H1 (cell line): ENCODE data around the gene TEX2. TPM values are rescaled to one million over a fixed set of nuclear protein-coding genes. Genes with fewer than 3 reads are reported as not detected.

Experiments
- CTCF ChIA-PET: fragments of 300-600 bp; sonication (Branson Sonifier 250); formaldehyde crosslinking; loops from one replicate; lab custom pipeline; 2021; ENCODE audit not compliant: partially characterized antibody; lab: Charles Lee
- POLR2A ChIA-PET: fragments of 300-600 bp; sonication (Branson Sonifier 250); formaldehyde crosslinking; loops from one replicate; lab custom pipeline; 2021; ENCODE audit warnings: inconsistent platforms; ENCODE audit not compliant: partially characterized antibody; lab: Charles Lee
- DNase-seq, 2 experiments: peaks; one replicate each; pipeline versions ENCODE4 v3.0.0 to v3.0.0-alpha.2; 2010 to 2022; ENCODE audit warnings: low spot score in 2 of 2, low read depth in 1 of 2, mixed read lengths in 1 of 2
- FAIRE-seq: peaks from 2 replicates; lab custom pipeline; 2011; peaks lifted over from hg19 to GRCh38; lab: Jason Lieb, UNC
- H2AFZ ChIP-seq: 2 replicates; pipeline ENCODE4 v1.8.1; 2012; ENCODE audit warnings: low read length, inconsistent platforms
- H2AK5ac ChIP-seq: 2 replicates; pipeline ENCODE4 v1.6.1; 2013; ENCODE audit warnings: low read depth, low read length
- H2BK120ac ChIP-seq: replicated peaks from 2 replicates; pipeline ENCODE3; 2013; ENCODE audit warnings: low read depth, low read length, inconsistent platforms
- H2BK12ac ChIP-seq: 2 replicates; pipeline ENCODE4 v1.6.1; 2013; ENCODE audit warnings: low read depth, low read length
- H2BK15ac ChIP-seq: 2 replicates; pipeline ENCODE4 v1.6.1; 2013; ENCODE audit warnings: low read length
- H2BK20ac ChIP-seq: 2 replicates; pipeline ENCODE4 v1.6.1; 2013; ENCODE audit warnings: low read length
- H2BK5ac ChIP-seq: 2 replicates; pipeline ENCODE4 v1.6.1; 2013; ENCODE audit warnings: low read depth, low read length
- H3K14ac ChIP-seq: 2 replicates; pipeline ENCODE4 v1.6.1; 2013; ENCODE audit warnings: inconsistent platforms; ENCODE audit not compliant: insufficient read length
- H3K18ac ChIP-seq: 2 replicates; pipeline ENCODE4 v1.6.1; 2013; ENCODE audit warnings: low read length; ENCODE audit errors: extremely low read depth
- H3K23ac ChIP-seq: 2 replicates; pipeline ENCODE4 v1.6.1; 2013; ENCODE audit warnings: inconsistent platforms; ENCODE audit not compliant: insufficient read length
- H3K23me2 ChIP-seq: 2 replicates; pipeline ENCODE4 v1.6.1; 2013; ENCODE audit warnings: low read depth, low read length
- H3K27ac ChIP-seq: 2 replicates; pipeline ENCODE4 v1.6.1; 2011; ENCODE audit warnings: low read depth, low read length, inconsistent platforms
- H3K27me3 ChIP-seq, 4 experiments: replicated peaks in 1 of 4; 1 replicate in 1 of 4; 2 replicates in 3 of 4; pipeline versions ENCODE4 v1.6.1 to v1.8.1; 2011 to 2013; ENCODE audit warnings: low read length in 3 of 4, mild to moderate bottlenecking in 3 of 4, inconsistent platforms in 2 of 4, mixed read lengths in 2 of 4, moderate library complexity in 1 of 4; ENCODE audit not compliant: control insufficient read depth in 3 of 4, insufficient read depth in 3 of 4; ENCODE audit errors: extremely low read depth in 1 of 4
- H3K36me3 ChIP-seq, 4 experiments: 2 replicates each; pipeline versions ENCODE4 v1.6.1 to v1.8.1; 2011 to 2013; ENCODE audit warnings: mild to moderate bottlenecking in 4 of 4, low read length in 3 of 4, moderate library complexity in 2 of 4, control low read depth in 1 of 4, inconsistent platforms in 1 of 4; ENCODE audit not compliant: insufficient read depth in 4 of 4, control insufficient read depth in 2 of 4
- H3K4ac ChIP-seq: replicated peaks from 2 replicates; pipeline ENCODE3; 2013; ENCODE audit warnings: low read length, low read depth, mixed read lengths, inconsistent platforms; ENCODE audit not compliant: insufficient read length
- H3K4me1 ChIP-seq, 4 experiments: replicated peaks in 1 of 4; 1 replicate in 1 of 4; 2 replicates in 3 of 4; pipeline versions ENCODE4 v1.6.1 to v1.8.1; 2011 to 2013; ENCODE audit warnings: low read length in 3 of 4, inconsistent platforms in 2 of 4, mixed read lengths in 1 of 4; ENCODE audit not compliant: insufficient read depth in 4 of 4, control insufficient read depth in 3 of 4
- H3K4me2 ChIP-seq, 2 experiments: 2 replicates each; pipeline versions ENCODE4 v1.6.1 to v1.8.1; 2011 to 2013; ENCODE audit warnings: low read depth in 2 of 2, low read length in 2 of 2, control low read depth in 1 of 2, inconsistent platforms in 1 of 2, mild to moderate bottlenecking in 1 of 2; ENCODE audit not compliant: insufficient read depth in 1 of 2
- H3K4me3 ChIP-seq, 4 experiments: fragments of 200-600, 300-600 bp in 1 of 4; sonication (generic), shearing (Covaris generic), sonication (Bioruptor Twin) in 1 of 4; 2 replicates each; pipeline versions ENCODE4 v1.5.1 to v1.8.1; 2011 to 2016; ENCODE audit warnings: low read length in 4 of 4, low read depth in 3 of 4, control low read depth in 2 of 4, inconsistent platforms in 2 of 4, mild to moderate bottlenecking in 2 of 4, mixed read lengths in 1 of 4, moderate library complexity in 1 of 4; ENCODE audit not compliant: insufficient read depth in 2 of 4; ENCODE audit errors: extremely low read depth in 1 of 4
- H3K56ac ChIP-seq: replicated peaks from 2 replicates; pipeline ENCODE3; 2013; ENCODE audit warnings: low read depth, mild to moderate bottlenecking, mixed read lengths, low read length, inconsistent platforms; ENCODE audit not compliant: insufficient read length
- H3K79me1 ChIP-seq: 2 replicates; pipeline ENCODE4 v1.6.1; 2013; ENCODE audit warnings: low read depth, low read length, control low read depth
- H3K79me2 ChIP-seq, 2 experiments: 2 replicates each; pipeline versions ENCODE4 v1.6.1 to v1.8.1; 2012 to 2013; ENCODE audit warnings: low read length in 2 of 2, mild to moderate bottlenecking in 2 of 2, inconsistent platforms in 1 of 2; ENCODE audit not compliant: insufficient read depth in 2 of 2, control insufficient read depth in 1 of 2
- H3K9ac ChIP-seq, 4 experiments: replicated peaks in 1 of 4; 1 replicate in 1 of 4; 2 replicates in 3 of 4; pipeline versions ENCODE4 v1.6.1 to v1.8.1; 2011 to 2013; ENCODE audit warnings: low read depth in 3 of 4, low read length in 3 of 4, control low read depth in 2 of 4, mild to moderate bottlenecking in 2 of 4, moderate library complexity in 2 of 4, inconsistent platforms in 1 of 4; ENCODE audit errors: extremely low read depth in 1 of 4
- H3K9me3 ChIP-seq, 2 experiments: 2 replicates each; pipeline versions ENCODE4 v1.6.1 to v1.8.1; 2012 to 2013; ENCODE audit warnings: mild to moderate bottlenecking in 2 of 2, moderate library complexity in 2 of 2, control low read depth in 1 of 2, inconsistent platforms in 1 of 2, low read depth in 1 of 2, low read length in 1 of 2, mixed read lengths in 1 of 2; ENCODE audit not compliant: insufficient read depth in 2 of 2
- H4K20me1 ChIP-seq, 2 experiments: replicated peaks in 1 of 2; 2 replicates each; pipeline versions ENCODE3 to v1.8.1; 2011 to 2013; ENCODE audit warnings: inconsistent platforms in 2 of 2, low read length in 2 of 2, mild to moderate bottlenecking in 1 of 2; ENCODE audit not compliant: insufficient read depth in 2 of 2, control insufficient read depth in 1 of 2
- H4K5ac ChIP-seq: 2 replicates; pipeline ENCODE4 v1.6.1; 2013; ENCODE audit warnings: low read length, low read depth, mixed read lengths, inconsistent platforms; ENCODE audit not compliant: insufficient read length
- H4K8ac ChIP-seq: 2 replicates; pipeline ENCODE4 v1.8.0; 2013; ENCODE audit warnings: mild to moderate bottlenecking, moderate library complexity, low read length, inconsistent platforms; ENCODE audit not compliant: insufficient read depth; ENCODE audit errors: extremely low read depth
- H4K91ac ChIP-seq: replicated peaks from 2 replicates; pipeline ENCODE3; 2013; ENCODE audit warnings: low read length, mixed read lengths, inconsistent platforms; ENCODE audit not compliant: insufficient read length
- EZH2 ChIP-seq: fragments of 200-600 bp; sonication (generic); IDR thresholded peaks from 2 replicates; pipeline ENCODE4 v1.7.1; 2012; ENCODE audit warnings: low read depth, mild to moderate bottlenecking, moderate library complexity, low read length, inconsistent platforms; ENCODE audit not compliant: severe bottlenecking
- WGBS, 2 experiments: shearing (Covaris generic) in 1 of 2; methylation state at CpG; one replicate each; pipeline versions ENCODE4 v1.1.6 to v1.1.7; 2013 to 2015; ENCODE audit warnings: low lambda C conversion rate in 2 of 2, mixed read lengths in 2 of 2, inconsistent platforms in 1 of 2, low coverage in 1 of 2, missing lambda C conversion rate in 1 of 2; ENCODE audit not compliant: insufficient replicate concordance in 2 of 2, insufficient coverage in 1 of 2, insufficient read length in 1 of 2; ENCODE audit errors: extremely low coverage in 1 of 2, missing lambda C conversion rate in 1 of 2; 5-methylcytosine and 5-hydroxymethylcytosine counted together
- polyA plus RNA-seq, 7 experiments: library from polyadenylated mRNA; depleted of rRNA in 3 of 7; stranded (reverse) in 5 of 7; unstranded in 2 of 7; fragments of >200 nt in 5 of 7; fragments of 200-250 nt in 2 of 7; gene quantifications; 1 replicate in 5 of 7; 2 replicates in 1 of 7; 4 replicates in 1 of 7; pipeline versions ENCODE4 v1.2.1 to v1.2.3, GENCODE V29; 2011 to 2013; ENCODE audit warnings: missing spikeins in 2 of 7, mixed read lengths in 2 of 7
- total RNA-seq: library from RNA; stranded (reverse); fragmentation: NEBNext Ultra II Directional; extraction: Animal tissue kit (Norgen Biotek cat#: 25700); gene quantifications from 2 replicates; pipeline ENCODE4 v1.2.1, GENCODE V29; 2021

The TEX2 gene
- total and polyA plus RNA-seq, 2 of the 8 experiments (the other 6 are each of a cell fraction or from before 2014, with no cell fraction given), result 6.1 to 15.6 TPM

- DNase-seq (no peak), FAIRE-seq (no peak)
- Histone ChIP-seq H3K4me1 (no peaks in the 10 kb centered on the region), H3K36me3 (peaks cover 0 to 4% (median 3%) of the 10 kb centered on the region in 4 experiments; a peak in 5 of 8 replicates), H2BK120ac (no peak overlapping the region), H4K8ac (no peak overlapping the region), H2BK5ac (no peak overlapping the region), H2BK15ac (no peak overlapping the region), H3K4me2 (no peak overlapping the region), H4K5ac (no peak overlapping the region), H3K56ac (no peak overlapping the region), H2AK5ac (no peak overlapping the region), H3K4me3 (no peak overlapping the region), H3K23me2 (no peaks in the 10 kb centered on the region), H3K9ac (no peak overlapping the region), H2AFZ (no peak overlapping the region), H2BK12ac (no peak overlapping the region), H3K18ac (no peak overlapping the region), H3K27ac (no peak overlapping the region), H3K79me1 (no peaks in the 10 kb centered on the region), H3K27me3 (no peaks in the 10 kb centered on the region), H3K23ac (no peak overlapping the region), H4K91ac (no peak overlapping the region), H3K14ac (no peak overlapping the region), H3K9me3 (no peaks in the 10 kb centered on the region), H3K79me2 (no peaks in the 10 kb centered on the region), H4K20me1 (no peaks in the 10 kb centered on the region), H2BK20ac (no peak overlapping the region), H3K4ac (no peak overlapping the region)
- 89% methylated on average over 7 of the region's 7 CpGs; no CpG with 5 or more reads in 1 of the 2 experiments for WGBS, 2 experiments
- CTCF ChIA-PET, result interaction anchor here (0.6 to 1.6 kb wide), 5 partner anchors 19 to 746 kb away, joined by 3 to 6 read pairs (median 4); no protein-coding TSS in a partner anchor
- POLR2A ChIA-PET, result interaction anchor here (0.7 to 5.5 kb wide), 2 partner anchors 8 to 29 kb away, joined by 3 to 38 read pairs; no protein-coding TSS in a partner anchor
- no peak for TF ChIP-seq EZH2
These were observed 88.2 kb downstream of the TEX2 start for GRCh38 chr17:64174686-64175456.
